H7 (cell line): ENCODE measurements around the gene SORBS1. TPM values are rescaled to one million over a fixed set of nuclear protein-coding genes. Genes with fewer than 3 reads are reported as not detected.
A peak's percentile ranks its signal among the peaks of the same experiment; 100 is the strongest.

Source experiments
- DNase-seq: peaks from one replicate; pipeline ENCODE4 v3.0.0; 2012
- H3K27me3 ChIP-seq: 2 replicates; pipeline ENCODE4 v1.6.0; 2011; ENCODE audit warnings: mild to moderate bottlenecking, low read length; ENCODE audit not compliant: control insufficient read depth, insufficient read depth
- H3K36me3 ChIP-seq: replicated peaks from 2 replicates; pipeline ENCODE4 v1.5.1; 2011; ENCODE audit warnings: low read length; ENCODE audit not compliant: control insufficient read depth, insufficient read depth
- H3K4me3 ChIP-seq: 2 replicates; pipeline ENCODE4 v1.5.1; 2011; ENCODE audit warnings: low read depth, mild to moderate bottlenecking, control low read depth, low read length, moderate library complexity; ENCODE audit not compliant: insufficient read depth
- total RNA-seq: library from RNA; depleted of rRNA; stranded (reverse); fragments of >200 nt; shearing (Covaris generic); gene quantifications from 2 replicates; pipeline ENCODE4 v1.2.3, GENCODE V29; 2014

The SORBS1 gene
- total RNA-seq, 1 experiment from 2014 or later, result 10.2 TPM

DNA sequence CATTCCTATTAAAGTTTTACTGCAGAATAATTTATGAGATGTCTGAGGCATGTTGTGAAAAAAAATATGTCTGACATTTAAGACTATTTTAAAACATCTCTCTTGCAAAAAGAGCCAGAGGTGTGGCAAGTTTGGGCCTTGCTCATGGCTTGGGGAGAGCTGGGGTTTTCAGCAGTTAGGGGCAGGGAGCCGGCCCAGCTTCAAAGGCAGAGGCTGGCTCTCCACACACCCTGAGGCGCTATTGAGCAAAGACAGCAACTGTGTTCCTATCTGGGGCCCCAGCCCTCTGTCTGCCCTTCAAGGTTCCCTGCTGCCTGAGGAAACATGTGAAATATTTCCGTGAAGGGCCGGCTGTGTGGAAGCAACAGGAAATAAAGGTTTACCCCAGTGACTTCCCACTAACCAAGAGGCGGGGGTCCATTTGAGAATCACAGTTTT, 94.0 kb downstream of the SORBS1 start:
- Histone ChIP-seq H3K27me3 (no peaks in the 10 kb centered on the region), H3K36me3 (no peaks in the 10 kb centered on the region), H3K4me3 (no peak overlapping the region)
- DNase-seq, result peak; percentile 60

DNA sequence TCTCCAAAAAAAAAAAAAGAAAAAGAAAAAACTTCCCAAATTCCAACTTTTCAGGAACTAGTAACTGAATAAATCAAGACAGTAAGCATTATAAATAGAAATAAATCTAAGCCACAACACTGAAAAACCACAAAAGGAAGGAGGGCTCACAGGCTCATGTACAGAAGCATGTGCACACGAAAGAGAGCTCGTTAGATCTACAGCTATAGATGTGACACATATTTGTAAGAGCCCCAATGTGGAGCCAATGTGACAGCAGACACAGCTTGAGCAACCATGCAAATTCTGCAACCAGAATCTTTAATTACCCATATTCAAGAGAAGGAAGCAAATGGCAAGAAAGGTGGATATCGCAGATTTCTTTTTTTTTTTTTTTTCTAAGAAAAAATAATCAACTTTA, 94.7 kb downstream of the SORBS1 start:
- no peak for DNase-seq
- Histone ChIP-seq H3K27me3 (no peaks in the 10 kb centered on the region), H3K36me3 (no peaks in the 10 kb centered on the region), H3K4me3 (no peak overlapping the region)

DNA sequence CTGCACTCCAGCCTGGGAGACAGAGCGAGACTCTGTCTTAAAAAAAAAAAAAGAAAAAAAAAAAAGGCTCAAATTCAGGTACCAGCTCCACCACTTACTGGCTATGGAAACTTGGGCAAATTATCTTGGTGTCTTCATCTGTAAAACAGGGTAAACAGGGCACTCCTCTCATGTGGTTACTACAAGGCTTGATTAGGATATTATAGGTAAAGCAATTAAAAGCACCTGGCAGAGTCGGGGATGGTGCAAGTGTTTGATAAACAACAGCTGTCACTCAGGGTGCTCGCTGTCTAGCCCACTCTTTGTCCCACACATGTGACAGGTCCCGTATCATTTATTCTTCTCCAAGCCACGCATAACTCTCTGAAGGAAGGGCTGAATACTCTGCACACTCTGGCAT, 96.9 kb downstream of the SORBS1 start:
- no peaks in the 10 kb centered on the region for H3K27me3 ChIP-seq
- no peak overlapping the region for H3K4me3 ChIP-seq
- no peaks in the 10 kb centered on the region for H3K36me3 ChIP-seq
- no peak for DNase-seq

DNA sequence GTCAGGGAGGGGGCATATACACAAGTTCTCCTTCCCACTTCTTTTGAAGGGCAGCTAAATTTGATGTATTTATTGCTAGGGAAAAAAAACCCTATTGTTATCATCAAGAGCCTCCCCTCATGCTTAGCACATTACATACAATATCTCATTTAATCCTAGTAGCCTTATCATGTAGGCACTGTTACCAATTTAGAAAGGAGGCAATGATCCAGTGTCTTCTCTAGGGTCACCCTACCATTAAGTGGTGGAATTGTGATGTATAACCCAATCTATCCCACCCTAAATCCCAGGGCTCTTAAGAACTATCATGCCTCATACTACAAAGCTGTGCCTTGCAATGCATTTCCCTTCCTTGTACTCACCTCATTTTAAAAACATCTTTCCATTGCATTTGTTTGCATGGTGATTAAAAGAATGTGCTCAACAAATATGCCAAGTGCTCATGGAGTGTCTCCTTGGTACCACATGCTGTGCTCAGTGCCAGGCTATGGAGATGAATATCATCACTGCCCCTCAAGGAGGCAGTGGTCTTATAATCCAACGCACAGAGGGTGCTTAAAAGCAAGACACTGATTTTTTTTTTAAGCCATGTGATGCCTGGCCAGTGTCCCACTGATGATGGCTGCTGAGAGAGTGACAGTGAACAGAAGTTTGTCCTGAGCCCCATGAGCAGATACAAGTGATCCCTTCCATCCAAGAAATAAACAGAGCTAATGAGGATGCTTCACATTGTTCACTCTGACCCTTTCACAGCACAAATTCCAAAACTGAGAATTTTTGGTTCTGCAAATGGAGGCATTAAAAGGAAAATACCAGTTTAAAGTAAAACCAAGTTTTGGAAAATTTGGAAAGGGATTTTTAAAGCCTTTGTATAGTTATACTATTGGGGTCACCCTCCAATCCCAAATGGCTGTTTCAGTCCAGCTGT, 98.2 kb downstream of the SORBS1 start:
- DNase-seq, result no peak
- Histone ChIP-seq H3K36me3 (no peaks in the 10 kb centered on the region), H3K4me3 (no peak overlapping the region), H3K27me3 (no peaks in the 10 kb centered on the region)

DNA sequence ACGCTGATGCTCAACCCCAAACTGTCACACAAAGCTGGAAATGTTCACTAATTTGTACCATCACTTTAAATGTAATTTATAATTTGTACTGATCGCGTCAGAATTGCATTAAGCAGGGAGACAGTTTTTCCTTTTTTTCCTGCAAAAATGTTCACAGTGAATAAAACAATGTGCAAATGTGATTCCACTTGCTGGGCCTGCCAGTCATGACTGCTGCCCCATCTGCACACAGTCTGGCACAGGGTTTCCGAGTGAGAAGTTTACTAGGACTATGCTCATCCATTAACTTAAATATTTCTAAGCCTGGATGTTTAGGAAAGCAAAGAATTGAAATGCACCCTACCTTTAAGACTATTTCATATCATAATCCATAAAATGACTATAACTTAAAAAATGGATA, 99.6 kb downstream of the SORBS1 start:
- DNase-seq, result no peak
- H3K4me3 ChIP-seq, result no peak overlapping the region
- H3K27me3 ChIP-seq, result no peaks in the 10 kb centered on the region
- no peaks in the 10 kb centered on the region for H3K36me3 ChIP-seq

DNA sequence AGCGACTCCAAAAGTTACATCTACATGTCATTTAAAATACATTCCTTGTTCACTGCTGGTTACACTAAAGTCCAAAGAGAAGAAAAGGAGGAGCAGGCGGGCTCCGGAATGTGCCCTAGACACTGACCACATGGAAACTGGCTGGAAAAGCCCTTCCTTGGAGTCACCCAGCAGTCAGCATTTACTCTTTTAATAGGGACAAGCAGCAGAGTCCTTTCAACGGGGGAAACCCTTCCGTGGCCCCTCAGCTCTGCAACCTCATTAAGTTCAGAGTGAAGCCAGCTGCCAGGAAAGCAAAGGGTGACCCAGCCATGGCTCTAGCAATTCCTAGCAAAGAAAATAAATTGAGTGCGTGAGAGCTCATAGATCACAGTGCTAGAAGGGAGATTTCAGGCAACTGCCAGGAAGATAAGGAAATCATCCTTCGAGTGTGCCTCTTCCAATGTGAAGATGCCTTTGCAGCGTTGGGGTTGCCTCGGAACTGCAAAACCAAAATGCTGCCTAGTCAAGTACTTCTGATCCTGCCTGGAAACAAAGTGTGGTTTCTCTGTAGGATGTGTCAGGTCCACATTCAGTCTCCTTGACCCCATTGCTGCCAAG, 101.6 kb downstream of the SORBS1 start:
- no peaks in the 10 kb centered on the region for H3K27me3 ChIP-seq
- no peak overlapping the region for H3K4me3 ChIP-seq
- no peak for DNase-seq
- H3K36me3 ChIP-seq, result no peaks in the 10 kb centered on the region; the same call in 1 of the 2 replicates

DNA sequence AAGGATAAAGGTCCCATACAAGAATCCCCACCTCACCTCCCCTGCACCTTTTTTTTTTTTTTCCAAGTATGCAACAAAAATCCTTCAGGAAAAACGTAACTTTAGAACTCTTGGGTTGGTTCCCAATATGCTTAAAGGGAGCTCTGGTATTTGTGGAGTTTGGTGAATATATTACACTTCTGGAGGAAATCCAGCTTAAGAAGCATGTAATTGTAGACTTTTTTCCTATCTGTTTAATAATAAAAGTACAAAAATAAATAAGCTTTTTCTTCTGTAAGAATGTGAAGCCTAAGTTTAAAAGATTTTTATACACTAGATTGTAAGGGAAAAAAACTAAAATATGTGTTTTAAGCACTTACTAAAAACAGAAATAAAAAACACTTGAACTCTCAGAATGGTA, 102.3 kb downstream of the SORBS1 start:
- no peak for DNase-seq
- Histone ChIP-seq H3K36me3 (no peaks in the 10 kb centered on the region; the same call in 1 of the 2 replicates), H3K4me3 (no peak overlapping the region), H3K27me3 (no peaks in the 10 kb centered on the region)

DNA sequence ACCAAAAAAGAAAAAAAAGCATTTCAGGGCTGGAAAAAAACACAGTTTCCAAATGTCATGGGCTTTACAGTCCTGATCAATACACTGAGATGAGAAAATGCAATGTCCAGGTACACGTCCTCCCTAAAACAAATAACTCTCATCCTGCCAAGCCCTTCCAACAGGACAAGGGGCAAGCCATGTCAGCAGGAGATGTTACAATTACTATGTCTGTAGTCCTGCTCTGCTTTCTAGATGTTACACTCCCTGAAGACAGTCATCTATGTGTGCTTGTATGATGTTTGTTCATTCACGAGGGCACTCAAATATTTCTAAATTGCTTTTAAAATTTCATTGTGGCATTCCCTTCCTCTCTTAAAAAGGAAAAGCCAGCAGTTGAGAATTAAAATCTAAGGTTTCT, 103.2 kb downstream of the SORBS1 start:
- no peak for DNase-seq
- H3K36me3 ChIP-seq, result no peaks in the 10 kb centered on the region; the same call in 1 of the 2 replicates
- no peak overlapping the region for H3K4me3 ChIP-seq
- no peaks in the 10 kb centered on the region for H3K27me3 ChIP-seq

DNA sequence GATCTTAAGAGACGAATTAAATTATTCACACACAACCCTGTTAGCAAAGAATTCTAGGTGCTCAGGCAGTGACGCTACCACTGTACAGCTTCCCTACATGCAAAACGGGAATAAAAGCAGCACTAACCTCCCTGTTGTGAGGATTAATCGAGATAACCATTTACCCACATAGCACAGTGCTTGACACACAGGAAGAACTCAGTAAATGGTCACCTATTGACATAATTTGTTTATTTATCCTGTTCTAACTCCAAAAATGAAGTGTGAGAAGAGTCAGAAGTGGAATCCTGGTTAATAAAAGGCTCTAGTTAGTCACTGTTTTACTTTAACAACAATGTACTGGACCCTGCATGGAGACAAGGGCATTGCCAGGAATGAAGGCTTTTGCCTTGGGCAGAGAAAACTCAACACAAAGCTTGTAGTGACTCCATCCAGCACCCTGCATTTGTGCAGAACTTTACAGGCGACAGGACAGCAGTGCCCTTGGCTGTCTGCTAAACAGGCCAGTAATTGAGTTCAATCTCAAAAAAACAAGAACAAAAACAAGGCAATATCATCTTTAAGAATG, 103.8 kb downstream of the SORBS1 start:
- Histone ChIP-seq H3K36me3 (no peaks in the 10 kb centered on the region; the same call in 1 of the 2 replicates), H3K27me3 (no peaks in the 10 kb centered on the region), H3K4me3 (no peak overlapping the region)
- DNase-seq, result no peak

DNA sequence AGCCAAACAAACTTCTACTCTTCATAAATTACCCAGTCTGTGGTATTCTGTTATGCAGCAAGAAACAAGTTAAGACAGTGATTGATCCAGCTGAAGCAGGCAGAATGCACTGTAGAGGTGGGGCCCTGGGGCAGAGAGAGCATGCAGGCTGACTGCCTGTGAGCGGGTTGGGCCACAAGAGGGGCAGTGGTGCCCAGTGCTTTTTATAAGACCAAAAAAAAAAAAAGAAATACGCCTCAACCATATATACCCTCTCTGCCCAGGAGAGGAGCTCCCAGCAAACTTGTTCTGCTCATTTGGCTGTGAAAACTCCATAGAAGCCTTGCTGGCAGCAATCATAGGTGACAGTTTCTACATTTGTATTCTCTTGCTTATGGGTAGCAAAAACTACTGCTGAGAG, 104.7 kb downstream of the SORBS1 start:
- Histone ChIP-seq H3K4me3 (no peak overlapping the region), H3K36me3 (no peaks in the 10 kb centered on the region; the same call in 1 of the 2 replicates), H3K27me3 (no peaks in the 10 kb centered on the region)
- DNase-seq, result no peak

DNA sequence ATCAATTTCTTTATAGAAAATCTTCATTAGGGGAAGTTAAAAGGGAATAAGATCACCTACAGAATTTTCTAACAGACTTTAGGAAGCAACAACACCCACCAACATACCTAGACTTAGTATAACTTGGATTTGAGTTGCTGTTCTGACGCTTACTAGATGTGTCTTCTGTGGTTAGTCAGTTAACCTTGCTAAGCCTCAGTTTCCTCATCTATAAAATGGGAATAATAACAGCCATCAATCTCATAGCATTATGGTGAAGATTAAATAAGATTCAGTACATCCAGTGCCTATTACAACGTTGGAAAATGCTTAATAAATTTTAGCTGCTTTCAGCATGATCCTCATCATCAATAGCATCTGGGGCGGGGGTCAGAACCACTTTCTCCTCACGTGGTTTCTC, 106.2 kb downstream of the SORBS1 start:
- no peak for DNase-seq
- Histone ChIP-seq H3K36me3 (no peaks in the 10 kb centered on the region; the same call in 1 of the 2 replicates), H3K27me3 (no peaks in the 10 kb centered on the region), H3K4me3 (no peak overlapping the region)

DNA sequence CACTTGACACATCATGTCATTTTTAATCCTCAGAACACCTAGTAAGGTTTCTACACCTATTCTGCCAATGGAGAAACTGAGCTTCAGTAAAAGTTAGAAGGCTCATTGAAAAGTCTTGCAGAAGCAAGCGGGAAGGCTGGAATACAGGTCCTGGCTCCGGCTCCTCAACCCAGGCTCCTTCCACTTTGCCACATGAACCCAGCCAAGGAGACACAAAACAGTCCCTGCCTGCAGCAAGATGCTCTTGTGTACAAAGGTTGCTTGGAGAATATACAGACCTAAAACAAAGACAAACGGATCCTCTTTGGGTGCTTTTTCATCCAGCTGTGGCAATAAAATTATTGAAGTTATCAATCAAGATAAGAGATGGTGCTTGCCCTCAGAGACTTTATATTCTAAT, 106.8 kb downstream of the SORBS1 start:
- DNase-seq, result no peak
- Histone ChIP-seq H3K27me3 (no peaks in the 10 kb centered on the region), H3K4me3 (no peak overlapping the region), H3K36me3 (no peaks in the 10 kb centered on the region; the same call in 1 of the 2 replicates)

DNA sequence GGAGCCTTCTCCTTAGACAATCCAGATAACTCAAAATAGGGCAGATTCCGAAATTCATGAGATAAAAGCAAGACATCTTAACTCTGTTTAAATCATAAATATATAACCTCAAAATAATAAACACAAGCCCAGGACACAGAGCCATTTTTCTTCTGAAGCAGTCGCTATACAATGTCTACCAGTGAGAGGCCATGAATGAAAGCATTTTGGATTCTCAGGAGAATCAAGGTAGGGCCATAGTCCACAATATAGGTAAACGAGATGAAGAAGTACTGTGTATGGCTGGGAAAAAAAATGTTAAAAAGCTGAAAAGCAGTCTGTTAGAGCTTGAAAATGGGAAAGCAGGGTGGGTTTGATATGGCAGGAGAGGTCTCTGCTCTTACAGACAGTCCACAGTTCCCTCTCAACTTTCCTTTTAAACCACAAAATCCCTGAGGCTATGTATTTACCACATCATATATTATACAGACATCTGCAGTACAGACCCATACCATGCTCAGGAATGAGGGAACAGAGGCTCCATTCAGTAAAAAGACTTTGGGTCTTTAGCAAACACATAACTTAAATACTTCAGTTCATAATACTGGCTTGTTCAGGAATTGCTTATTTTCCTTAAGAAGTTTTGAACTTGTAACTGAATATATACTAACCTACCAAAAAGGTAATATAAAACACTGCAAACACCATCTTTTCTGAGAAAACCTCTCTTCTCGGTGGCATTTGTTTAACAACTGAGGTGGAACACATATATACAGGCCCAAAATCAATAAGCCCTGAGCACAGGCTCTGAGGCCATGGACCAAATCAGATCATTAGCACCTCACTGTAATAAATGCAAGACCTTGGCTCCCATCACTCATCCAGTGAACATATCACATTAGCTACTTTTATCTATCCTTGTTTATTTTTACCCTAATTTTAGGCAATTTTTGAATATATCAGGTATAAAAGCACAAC, 109.3 kb downstream of the SORBS1 start:
- no peak overlapping the region for H3K4me3 ChIP-seq
- H3K36me3 ChIP-seq, result no peaks in the 10 kb centered on the region; the same call in 1 of the 2 replicates
- no peak for DNase-seq
- no peaks in the 10 kb centered on the region for H3K27me3 ChIP-seq

DNA sequence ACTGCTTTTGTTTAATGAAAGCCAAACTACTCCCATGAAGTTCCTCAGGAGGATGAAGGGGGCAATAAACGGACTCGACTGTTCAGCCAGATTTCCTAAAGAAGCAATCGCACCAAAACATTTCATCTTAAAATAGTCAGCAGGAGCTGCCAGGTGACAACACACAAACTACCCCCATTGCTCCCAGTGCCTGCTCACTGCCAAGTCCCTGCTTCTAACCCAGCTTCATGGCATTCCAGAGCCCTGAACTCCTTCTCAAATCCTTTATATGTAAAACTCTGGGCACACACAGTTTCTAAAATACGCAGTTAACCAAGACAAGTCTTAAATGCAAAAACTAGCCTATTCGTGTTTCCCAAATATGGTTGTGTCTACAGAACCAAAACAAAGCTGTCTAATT, 110.0 kb downstream of the SORBS1 start:
- Histone ChIP-seq H3K27me3 (no peaks in the 10 kb centered on the region), H3K4me3 (no peak overlapping the region), H3K36me3 (no peaks in the 10 kb centered on the region)
- no peak for DNase-seq
